Hepatocyte (in vitro differentiated cells): ENCODE results near the gene RCOR2. TPM values are rescaled to one million over a fixed set of nuclear protein-coding genes. Genes with fewer than 3 reads are reported as not detected.

Source experiments
- DNase-seq: peaks from one replicate; pipeline ENCODE4 v3.0.0-alpha.2; 2016; ENCODE audit warnings: low spot score
- H2AFZ ChIP-seq: fragments of 200-600 bp; sonication (generic); 2 replicates; pipeline ENCODE4 v1.6.0; 2016; ENCODE audit warnings: antibody characterized with exemption, mild to moderate bottlenecking
- H3K27ac ChIP-seq: fragments of 200-600 bp; sonication (generic); 2 replicates; pipeline ENCODE4 v1.5.1; 2016; ENCODE audit warnings: mild to moderate bottlenecking
- H3K27me3 ChIP-seq: fragments of 200-600 bp; sonication (generic); 2 replicates; pipeline ENCODE4 v1.6.1; 2016
- H3K36me3 ChIP-seq: fragments of 200-600 bp; sonication (generic); replicated peaks from 2 replicates; pipeline ENCODE4 v1.5.1; 2016; ENCODE audit warnings: low read depth; ENCODE audit not compliant: insufficient read depth
- H3K4me1 ChIP-seq: fragments of 200-600 bp; sonication (generic); 2 replicates; pipeline ENCODE4 v1.5.1; 2016; ENCODE audit warnings: mild to moderate bottlenecking, moderate library complexity; ENCODE audit not compliant: insufficient read depth
- H3K4me2 ChIP-seq: fragments of 200-600 bp; sonication (generic); 2 replicates; pipeline ENCODE4 v1.6.0; 2016
- H3K4me3 ChIP-seq: fragments of 200-600 bp; sonication (generic); 2 replicates; pipeline ENCODE4 v1.5.1; 2016; ENCODE audit warnings: mild to moderate bottlenecking
- H3K79me2 ChIP-seq: fragments of 200-600 bp; sonication (generic); 2 replicates; pipeline ENCODE4 v1.6.0; 2017; ENCODE audit warnings: mild to moderate bottlenecking
- H3K9me2 ChIP-seq: fragments of 200-600 bp; sonication (generic); replicated peaks from 2 replicates; pipeline ENCODE4 v1.6.0; 2017; ENCODE audit warnings: mild to moderate bottlenecking; ENCODE audit not compliant: insufficient read depth
- H3K9me3 ChIP-seq: fragments of 200-600 bp; sonication (generic); 2 replicates; pipeline ENCODE4 v1.5.1; 2016; ENCODE audit warnings: low read depth, mild to moderate bottlenecking
- H4K20me1 ChIP-seq: fragments of 200-600 bp; sonication (generic); 2 replicates; pipeline ENCODE4 v1.6.0; 2016; ENCODE audit warnings: mild to moderate bottlenecking; ENCODE audit not compliant: insufficient read depth, poor library complexity, severe bottlenecking
- CTCF ChIP-seq: fragments of 200-600 bp; sonication (generic); IDR thresholded peaks from 2 replicates; pipeline ENCODE4 v1.5.1; 2016; ENCODE audit warnings: antibody characterized with exemption, mild to moderate bottlenecking; ENCODE audit not compliant: poor library complexity
- EZH2 ChIP-seq: fragments of 200-600 bp; sonication (generic); IDR thresholded peaks from 2 replicates; pipeline ENCODE4 v1.6.1; 2016; ENCODE audit warnings: antibody characterized with exemption, mild to moderate bottlenecking, borderline replicate concordance
- EZH2phosphoT487 ChIP-seq: fragments of 200-600 bp; sonication (generic); IDR thresholded peaks from one replicate; pipeline ENCODE4 v1.6.1; 2018; ENCODE audit warnings: antibody characterized with exemption, mild to moderate bottlenecking, low read depth, moderate library complexity; ENCODE audit not compliant: unreplicated experiment, severe bottlenecking
- WGBS: methylation state at CpG from one replicate; pipeline ENCODE4 v1.1.6; 2016; ENCODE audit warnings: low lambda C conversion rate; ENCODE audit errors: missing lambda C conversion rate; 5-methylcytosine and 5-hydroxymethylcytosine counted together
- polyA plus RNA-seq: library from polyadenylated mRNA; unstranded; fragments of >200 nt; fragmentation: Nextera tagmentation; extraction: Ambion mirVana; gene quantifications from 2 replicates; pipeline ENCODE4 v1.2.1, GENCODE V29; 2016
- total RNA-seq: library from RNA; depleted of rRNA; stranded (reverse); fragments of >200 nt; gene quantifications from 2 replicates; pipeline ENCODE4 v1.2.3, GENCODE V29; 2014

RCOR2 gene
- total and polyA plus RNA-seq, 2 experiments from 2014 or later = 3.5 to 4.3 TPM

- Histone ChIP-seq H2AFZ (no peak overlapping the region), H3K79me2 (peaks cover 87% of the 10 kb centered on the region), H4K20me1 (peaks cover 69% of the 10 kb centered on the region), H3K27me3 (no peaks in the 10 kb centered on the region), H3K4me3 (no peak overlapping the region), H3K9me2 (no peaks in the 10 kb centered on the region), H3K36me3 (no peaks in the 10 kb centered on the region), H3K9me3 (no peaks in the 10 kb centered on the region), H3K4me2 (peak overlapping the region; percentile 77), H3K27ac (peak overlapping the region; percentile 99), H3K4me1 (peaks cover 34% of the 10 kb centered on the region)
- peak; percentile 85 for DNase-seq
- TF ChIP-seq EZH2phosphoT487 (no peak), CTCF (no peak), EZH2 (no peak)
- WGBS = 41% methylated on average over 22 of the region's 25 CpGs
These were observed 28.5 kb downstream of the RCOR2 start for GRCh38 chr11:63888170-63889086.

DNA sequence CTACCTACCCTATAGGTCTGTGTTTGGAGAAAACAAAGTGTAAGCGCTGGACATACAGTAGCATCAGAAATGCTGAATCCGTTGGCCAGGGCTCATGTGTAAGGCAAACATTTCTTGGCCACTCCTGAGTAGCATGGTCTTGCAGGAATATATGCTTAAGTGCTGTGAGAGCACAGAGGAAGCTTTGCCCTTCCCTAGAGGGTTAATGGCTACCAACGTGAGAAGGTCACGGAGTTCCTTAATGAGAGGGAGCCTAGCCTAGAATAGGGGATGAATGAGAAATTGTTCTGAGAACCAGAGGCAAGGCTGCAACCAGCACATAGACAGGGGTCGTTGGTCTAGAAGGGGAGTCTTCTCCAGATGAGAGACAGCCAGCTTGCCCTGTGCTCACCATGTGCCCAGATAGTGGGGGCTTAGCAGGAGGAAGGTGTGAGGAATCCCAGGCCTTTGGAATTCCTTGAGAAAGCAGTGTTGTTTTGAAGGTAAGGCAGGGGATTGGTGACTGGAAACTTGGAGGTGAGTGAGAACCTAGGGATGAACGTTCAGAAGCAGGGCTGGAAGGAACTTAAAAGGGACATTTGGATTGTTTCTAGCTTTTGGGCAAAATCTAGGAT lies 29.5 kb downstream of the RCOR2 start:
- TF ChIP-seq EZH2phosphoT487 (no peak), CTCF (no peak), EZH2 (no peak)
- Histone ChIP-seq H3K27ac (peak overlapping the region; percentile 99), H3K9me3 (no peaks in the 10 kb centered on the region), H3K4me1 (peaks cover 34% of the 10 kb centered on the region), H3K79me2 (peaks cover 87% of the 10 kb centered on the region), H3K4me2 (peak overlapping the region; percentile 77), H3K27me3 (no peaks in the 10 kb centered on the region), H3K4me3 (no peak overlapping the region), H3K9me2 (no peaks in the 10 kb centered on the region), H3K36me3 (no peaks in the 10 kb centered on the region), H4K20me1 (peaks cover 69% of the 10 kb centered on the region), H2AFZ (no peak overlapping the region)
- no peak for DNase-seq
- WGBS = 54% methylated on average over 6 of the region's 6 CpGs

DNA sequence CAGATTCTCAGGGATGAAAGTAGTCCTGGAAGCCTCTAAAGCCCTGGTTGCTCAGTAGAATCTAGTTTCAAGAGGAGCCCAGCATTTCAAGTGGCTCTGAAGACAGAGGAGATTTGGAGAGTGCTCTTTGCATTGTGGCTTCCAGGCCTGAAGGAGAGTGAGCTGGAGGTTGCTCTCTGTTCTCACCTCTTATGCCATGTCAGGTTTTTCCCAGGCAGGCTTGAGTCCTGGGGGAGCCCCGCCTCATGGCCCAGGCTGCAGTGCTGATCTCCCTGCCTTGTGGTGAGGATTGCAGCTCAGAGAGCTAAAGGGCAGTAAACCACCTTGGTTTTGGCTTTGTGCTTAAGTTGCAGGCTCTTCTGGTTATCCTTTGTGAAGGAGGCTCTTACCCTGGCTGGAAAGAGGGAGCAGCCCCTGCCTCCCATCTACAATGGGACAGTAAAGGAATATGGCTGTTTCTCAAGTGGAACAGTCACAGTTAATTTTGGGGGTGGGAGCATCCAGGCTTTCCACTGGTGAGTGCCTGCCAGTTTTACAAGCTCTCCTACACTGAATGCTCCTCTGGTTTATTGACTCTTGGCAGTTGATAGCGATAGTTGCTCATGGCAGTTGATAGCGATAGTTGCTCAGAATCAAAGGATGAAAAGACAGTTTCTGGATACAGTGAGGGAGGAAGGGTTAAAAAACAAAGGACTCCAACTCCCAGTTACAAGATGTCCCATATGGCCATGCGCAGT lies 32.6 kb downstream of the RCOR2 start:
- DNase-seq = no peak
- H3K27ac ChIP-seq = peak overlapping the region; percentile 17
- no peaks in the 10 kb centered on the region for H3K27me3 ChIP-seq
- H3K4me3 ChIP-seq = no peak overlapping the region
- H3K4me2 ChIP-seq = no peak overlapping the region
- peaks cover 87% of the 10 kb centered on the region for H3K79me2 ChIP-seq
- H3K9me2 ChIP-seq = no peaks in the 10 kb centered on the region
- 68% methylated on average over 4 of the region's 4 CpGs for WGBS
- H3K36me3 ChIP-seq = no peaks in the 10 kb centered on the region
- peaks cover 24% of the 10 kb centered on the region for H3K4me1 ChIP-seq
- no peak overlapping the region for H2AFZ ChIP-seq
- no peaks in the 10 kb centered on the region for H3K9me3 ChIP-seq
- H4K20me1 ChIP-seq = peaks cover 47% of the 10 kb centered on the region
- TF ChIP-seq EZH2 = no peak
